CD4-positive, alpha-beta T cell treated with Interleukin-4 for 1 hour (primary cell): ENCODE measurements around the gene EEA1.

Experiments
- DNase-seq, 2 donors: peaks; one replicate each; pipeline ENCODE4 v3.0.0-alpha.2; 2020 to 2022

EEA1 gene

GRCh38 chr12:92879698-92880322 is 49.3 kb downstream of the EEA1 start:
- DNase-seq = no peak

- DNase-seq = no peak
Measured at GRCh38 chr12:92877904-92878303, 51.2 kb downstream of the EEA1 start.

GRCh38 chr12:92876496-92876895 is 52.6 kb downstream of the EEA1 start:
- DNase-seq = no peak

DNA sequence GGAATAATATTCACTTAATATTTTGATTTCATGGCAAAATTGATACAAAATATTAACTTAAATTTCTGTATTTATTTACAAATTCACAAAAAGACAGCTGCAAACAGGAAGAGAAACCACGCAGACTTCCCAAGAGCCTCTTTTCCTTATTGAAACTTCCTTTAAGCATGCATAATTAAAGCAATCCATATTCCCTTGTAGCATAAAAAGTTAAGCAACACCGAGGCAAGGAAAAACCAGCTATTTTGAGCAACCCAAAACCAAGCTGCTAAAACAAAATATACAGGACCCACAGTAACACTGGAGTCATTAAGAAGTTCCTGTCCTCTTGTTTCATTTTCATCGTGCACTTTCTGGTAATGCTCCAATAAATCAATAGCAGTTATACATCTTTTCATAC is 58.0 kb downstream of the EEA1 start:
- DNase-seq = no peak

DNA sequence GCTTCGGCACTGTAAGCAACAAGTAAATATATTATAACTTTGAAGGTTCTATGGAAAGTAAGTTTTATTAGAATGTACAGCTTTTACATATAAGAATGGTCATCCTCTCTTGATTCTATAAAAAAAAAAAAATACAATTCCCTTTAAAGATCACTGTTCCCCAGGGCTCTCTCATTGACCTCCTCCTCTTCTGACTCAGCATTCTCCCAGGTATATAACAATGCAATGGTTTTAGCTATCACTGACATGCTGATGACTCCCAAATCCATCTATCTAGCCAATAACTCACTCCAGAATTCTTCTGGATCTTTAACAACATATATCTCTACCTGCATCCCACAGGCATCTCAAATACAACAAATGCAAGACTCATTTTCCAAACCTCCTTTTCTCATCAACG is 62.7 kb downstream of the EEA1 start:
- DNase-seq = no peak

DNA sequence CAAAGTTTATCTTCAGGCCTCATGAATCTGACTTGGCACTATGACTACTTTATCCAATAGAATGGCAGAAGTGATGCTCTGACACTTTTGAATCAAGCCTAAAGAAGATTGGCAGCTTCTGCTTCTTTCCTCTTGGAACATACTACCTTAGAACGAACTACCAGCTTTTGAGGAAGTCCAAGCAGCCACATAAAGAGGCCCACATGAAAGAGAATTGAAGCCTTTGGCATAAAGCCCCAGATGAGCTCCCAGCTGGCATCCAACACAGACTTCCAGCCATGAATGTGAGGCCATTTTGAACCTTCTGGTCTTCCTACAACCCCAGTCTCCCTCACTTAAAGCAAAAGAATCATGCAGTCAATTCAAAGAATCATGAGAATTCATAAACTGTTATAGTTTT is 65.8 kb downstream of the EEA1 start:
- no peak for DNase-seq

DNA sequence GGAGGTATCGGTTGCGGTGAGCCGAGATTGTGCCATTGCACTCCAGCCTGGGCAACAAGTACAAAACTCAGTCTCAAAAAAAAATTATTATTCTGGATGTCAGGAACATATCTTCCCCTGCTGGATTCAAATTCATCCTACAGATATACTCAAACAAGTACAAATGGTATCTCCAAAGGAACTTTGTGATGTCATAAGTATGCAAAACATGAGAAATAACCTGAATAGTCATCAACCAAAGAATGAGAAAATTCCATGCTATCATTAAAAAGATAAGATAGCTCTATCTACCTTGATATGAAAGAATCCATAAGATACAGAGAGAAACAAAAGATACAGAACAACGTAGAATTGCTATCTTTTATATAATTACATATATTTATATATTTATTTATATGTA is 67.7 kb downstream of the EEA1 start:
- no peak for DNase-seq

- no peak for DNase-seq
Measured at GRCh38 chr12:92860521-92860920, 68.6 kb downstream of the EEA1 start.

- no peak for DNase-seq
Measured at GRCh38 chr12:92859650-92860386, 69.3 kb downstream of the EEA1 start.

DNA sequence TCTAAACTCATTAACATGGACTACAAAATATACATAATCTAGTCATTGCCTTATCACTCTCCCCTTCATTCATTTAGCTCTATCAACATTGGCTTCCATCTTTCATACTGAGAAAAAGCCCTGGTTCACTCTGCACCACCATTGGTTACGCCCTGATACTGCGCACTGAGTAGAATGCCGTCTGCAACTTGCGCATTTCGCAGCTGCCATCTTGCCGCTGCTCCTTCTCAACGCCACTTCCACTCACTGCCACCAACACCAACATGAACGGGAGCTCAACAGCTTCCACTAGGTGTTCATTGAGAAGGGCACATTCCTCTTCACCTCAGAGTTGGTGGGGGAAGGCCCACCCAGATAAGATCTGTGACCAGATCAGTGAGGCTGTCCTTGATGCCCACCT is 71.3 kb downstream of the EEA1 start:
- no peak for DNase-seq

GRCh38 chr12:92854344-92854743 is 74.8 kb downstream of the EEA1 start:
- no peak for DNase-seq

GRCh38 chr12:92848740-92849139 is 80.4 kb downstream of the EEA1 start:
- DNase-seq = no peak

GRCh38 chr12:92847368-92847767 is 81.7 kb downstream of the EEA1 start:
- DNase-seq = no peak

GRCh38 chr12:92845329-92845728 is 83.8 kb downstream of the EEA1 start:
- DNase-seq = no peak

DNA sequence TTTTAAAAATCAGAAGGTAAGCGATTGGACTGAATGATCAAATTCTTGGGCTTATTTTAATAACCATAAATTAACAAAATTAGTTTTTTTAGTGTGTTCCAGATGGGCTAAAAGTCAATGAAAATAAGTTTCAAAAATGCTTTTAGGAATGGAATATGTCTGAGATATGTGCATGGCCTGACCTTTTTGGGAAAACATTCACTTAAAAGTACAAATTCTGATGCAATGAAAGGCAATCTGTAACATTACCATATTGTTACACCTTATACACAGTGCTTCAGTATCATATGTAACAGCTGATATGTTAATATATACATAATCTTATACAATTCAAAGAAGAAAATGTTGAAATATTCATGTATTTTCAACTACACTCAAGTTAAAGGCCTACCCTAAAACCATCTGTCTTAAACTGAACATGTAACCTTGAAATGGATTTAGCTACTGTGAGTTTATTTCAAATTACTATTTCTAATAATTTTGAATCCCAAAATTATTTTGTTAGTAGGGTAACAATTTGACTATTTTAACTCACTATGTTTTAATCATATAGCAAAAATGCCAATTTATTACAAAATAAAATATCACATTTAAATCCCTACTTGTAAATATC is 84.8 kb downstream of the EEA1 start:
- no peak for DNase-seq

DNA sequence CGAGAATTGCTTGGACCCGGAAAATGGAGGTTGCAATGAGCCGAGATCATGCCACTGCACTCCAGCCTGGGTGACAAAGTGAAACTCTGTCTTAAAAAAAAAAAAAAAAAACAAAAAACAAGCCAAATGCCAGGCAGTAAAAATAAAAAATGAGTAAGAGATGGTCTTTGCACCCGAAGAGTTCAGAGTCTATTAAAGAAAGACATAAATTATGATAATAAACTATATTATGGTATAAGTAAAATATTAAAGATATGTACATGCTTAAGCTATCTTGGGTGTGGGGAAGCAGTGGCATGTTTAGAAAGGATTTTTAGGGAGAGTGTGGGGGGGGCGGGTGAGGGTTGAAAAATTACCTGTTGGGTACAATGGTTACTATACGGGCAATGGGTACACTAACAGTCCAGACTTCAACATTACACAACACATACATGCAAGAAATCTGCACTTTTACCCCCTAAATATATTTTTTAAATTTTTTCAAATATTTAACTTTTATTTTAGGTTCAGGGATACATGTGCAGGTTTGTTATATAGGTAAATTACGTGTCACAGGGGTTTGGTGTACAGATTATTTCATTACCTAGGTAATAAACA is 99.3 kb downstream of the EEA1 start:
- no peak for DNase-seq

- no peak for DNase-seq
Measured at GRCh38 chr12:92828565-92828964, 100.5 kb downstream of the EEA1 start.

GRCh38 chr12:92827836-92828431 is 101.2 kb downstream of the EEA1 start:
- DNase-seq = peak; percentile 29 to 38

DNA sequence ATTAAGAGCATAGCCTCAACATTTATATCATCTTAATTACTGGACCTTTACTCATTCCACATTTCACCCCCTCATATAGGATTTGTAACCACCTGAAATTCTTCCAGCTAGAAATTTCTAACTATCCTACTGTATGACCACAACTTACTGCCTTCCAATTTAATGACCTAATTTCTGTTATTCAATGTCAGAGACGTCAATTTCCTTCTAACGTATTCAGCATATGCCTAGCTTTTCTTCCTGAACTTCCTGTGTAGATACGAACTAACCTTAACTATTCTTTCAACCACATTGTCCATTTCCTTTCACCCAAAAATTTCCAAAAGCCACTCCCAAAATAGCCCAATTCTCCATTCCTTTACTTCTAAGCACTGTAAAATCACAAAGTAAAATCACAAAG is 108.0 kb downstream of the EEA1 start:
- DNase-seq = no peak

GRCh38 chr12:92814584-92814983 is 114.5 kb downstream of the EEA1 start:
- no peak for DNase-seq

- no peak for DNase-seq
Measured at GRCh38 chr12:92810370-92810769, 118.7 kb downstream of the EEA1 start.

GRCh38 chr12:92803903-92804302 is 125.2 kb downstream of the EEA1 start:
- DNase-seq = no peak

DNA sequence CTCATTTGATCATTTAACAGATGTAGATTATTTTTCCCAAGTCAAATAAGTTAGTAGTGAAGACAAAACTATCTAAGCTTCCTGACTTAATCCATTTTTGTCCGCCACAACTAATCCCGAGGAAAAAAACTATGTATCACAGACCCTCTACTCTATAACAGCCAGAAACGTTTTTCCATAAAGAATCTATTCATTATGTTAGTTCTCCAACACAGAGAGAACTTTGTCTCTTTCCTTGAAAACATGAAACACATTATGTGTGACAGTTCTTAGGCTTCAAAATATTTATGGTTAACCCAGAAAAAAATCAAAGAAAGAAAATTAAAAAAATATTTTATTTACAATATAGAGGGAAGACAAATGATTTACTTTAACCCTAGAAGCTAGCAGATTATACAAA is 126.2 kb downstream of the EEA1 start:
- no peak for DNase-seq

DNA sequence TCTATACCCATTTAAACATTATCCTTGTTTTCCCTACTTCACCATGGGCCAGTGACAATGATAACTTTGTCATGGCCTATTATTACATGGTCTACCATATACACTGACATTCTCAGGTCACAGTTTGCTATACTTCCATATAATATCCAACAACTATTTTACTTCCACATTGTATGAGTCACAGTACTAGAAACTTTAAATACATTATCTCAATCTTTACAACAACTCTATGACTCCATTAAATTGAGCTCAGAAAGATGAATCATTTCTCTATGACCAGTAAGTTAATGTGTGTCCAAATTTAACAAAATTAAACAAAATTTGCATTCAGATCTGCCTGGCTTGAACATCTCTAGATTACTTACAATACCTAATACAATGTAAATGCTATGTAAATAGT is 132.4 kb downstream of the EEA1 start:
- DNase-seq = no peak
